Measurements from ENCODE around the gene POU6F1.
"Not testable (repeated sequence)": the region's sequence is repeated elsewhere in the genome, so short reads cannot be mapped to it uniquely, and the experiment has no call there.

The POU6F1 gene

GRCh38 chr12:51227962-51228361 lies 10.1 kb upstream of the POU6F1 start:
- no peak for DNase-seq

DNA sequence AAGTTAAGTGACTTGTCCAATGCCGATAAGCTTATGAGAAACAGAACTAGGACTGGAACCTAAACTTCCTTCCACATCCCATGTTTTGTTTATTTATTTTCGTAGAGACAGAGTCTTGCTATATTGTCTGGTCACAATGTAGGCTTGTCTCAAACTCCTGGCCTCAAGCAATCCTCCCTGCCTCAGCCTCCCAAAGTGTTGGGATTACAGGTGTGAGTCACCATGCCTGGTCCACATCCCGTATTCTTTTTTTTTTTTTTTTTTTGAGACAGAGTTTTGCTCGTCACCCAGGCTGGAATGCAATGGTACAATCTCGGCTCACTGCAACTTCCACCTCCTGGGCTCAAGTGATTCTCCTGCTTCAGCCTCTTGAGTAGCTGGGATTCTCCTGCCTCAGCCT lies 9.2 kb upstream of the POU6F1 start:
- not testable (repeated sequence) for DNase-seq

GRCh38 chr12:51225771-51226170 lies 7.9 kb upstream of the POU6F1 start:
- no peak for DNase-seq

DNA sequence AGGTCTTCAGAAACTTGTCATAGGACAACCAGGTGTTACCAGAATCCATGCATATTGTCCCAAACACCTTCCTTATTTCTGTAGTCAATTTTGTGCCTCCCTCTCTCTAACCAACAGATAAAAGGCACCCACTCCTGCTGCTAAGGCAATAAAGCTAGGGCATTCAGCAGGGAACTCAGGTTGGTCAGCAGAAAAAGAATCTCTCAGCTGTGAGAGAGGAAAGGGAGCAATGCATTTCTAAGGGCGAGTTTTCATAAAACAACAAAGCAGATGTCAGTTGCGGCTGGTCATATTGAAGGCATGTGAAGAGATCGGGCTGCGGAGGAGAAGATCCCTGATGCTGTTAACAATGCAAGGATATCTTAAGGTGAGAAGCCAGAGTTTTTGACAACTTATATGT lies 7.4 kb upstream of the POU6F1 start:
- DNase-seq, result no peak

GRCh38 chr12:51224625-51225024 lies 6.8 kb upstream of the POU6F1 start:
- no peak for DNase-seq

DNA sequence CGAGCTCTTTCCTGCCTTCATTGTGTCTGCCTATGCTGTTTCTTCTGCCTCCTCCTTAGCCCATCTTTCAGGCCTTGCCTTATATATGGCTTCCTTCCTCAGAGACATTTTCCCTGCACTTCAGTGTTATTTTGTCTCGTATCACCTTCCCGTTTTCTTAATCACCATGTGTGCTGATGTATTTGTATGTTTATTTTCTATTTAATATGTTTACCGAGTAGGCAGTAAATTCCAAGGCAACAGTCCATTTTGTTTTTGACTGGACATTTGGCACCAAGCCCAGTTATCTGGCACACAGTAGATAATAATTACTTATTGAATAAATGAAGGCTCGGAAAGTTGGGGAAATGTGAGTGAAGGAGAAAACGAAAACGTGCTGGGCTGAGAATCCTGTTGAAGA lies 4.6 kb upstream of the POU6F1 start:
- peak; percentile 13 for DNase-seq

GRCh38 chr12:51219857-51220256 lies 2.0 kb upstream of the POU6F1 start:
- DNase-seq, result not testable (repeated sequence)

- no peak for DNase-seq
Observed at GRCh38 chr12:51219322-51219721, 1.5 kb upstream of the POU6F1 start.

- no peak for DNase-seq
Observed at GRCh38 chr12:51218607-51219161, 822 bp upstream of the POU6F1 start.

GRCh38 chr12:51217133-51217967 lies 512 bp downstream of the POU6F1 start:
- no peak for DNase-seq

DNA sequence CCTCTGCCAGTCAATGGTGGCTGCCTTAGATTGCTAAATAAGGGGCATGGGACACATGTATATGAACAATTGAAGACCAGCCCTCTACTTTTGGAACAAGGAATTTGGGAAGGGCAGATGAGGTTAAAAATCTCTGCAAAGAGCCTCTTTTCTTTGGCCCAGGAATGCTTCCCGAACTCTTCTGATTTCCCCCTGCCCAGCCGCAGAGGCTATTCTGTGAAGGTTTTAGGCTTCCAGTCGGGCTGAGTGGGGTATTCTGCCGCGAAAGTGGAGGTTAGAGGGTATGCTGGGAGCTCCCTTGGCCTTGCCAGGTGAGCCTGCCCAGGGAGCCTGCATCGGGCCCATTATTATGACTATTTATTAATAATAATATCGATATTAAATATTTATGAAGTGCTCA lies 1.2 kb downstream of the POU6F1 start:
- no peak for DNase-seq

- DNase-seq, result no peak
Observed at GRCh38 chr12:51214895-51215294, 3.0 kb downstream of the POU6F1 start.

GRCh38 chr12:51210690-51211395 lies 7.0 kb downstream of the POU6F1 start:
- no peak for DNase-seq

GRCh38 chr12:51209259-51209658 lies 8.6 kb downstream of the POU6F1 start:
- no peak for DNase-seq

GRCh38 chr12:51208016-51208660 lies 9.7 kb downstream of the POU6F1 start:
- DNase-seq, result no peak

DNA sequence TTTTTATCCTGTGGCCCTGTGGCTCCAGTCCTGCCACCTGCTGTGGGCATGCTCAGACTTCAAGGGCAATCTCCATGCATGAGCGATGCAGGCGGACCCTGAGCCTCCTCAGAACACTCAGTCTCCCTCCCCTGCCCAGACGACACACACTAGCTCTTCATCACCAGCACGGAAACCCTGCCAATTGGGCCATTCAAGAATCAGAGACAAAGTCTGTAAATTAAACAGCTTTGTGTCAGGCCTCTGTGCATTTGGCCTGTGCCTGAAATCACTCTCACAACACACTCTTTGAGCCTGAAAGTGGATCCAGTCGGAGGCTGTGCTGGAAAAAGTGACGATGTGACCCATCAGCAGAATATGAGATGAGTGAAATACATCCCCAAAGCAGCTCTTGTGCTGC lies 12.5 kb downstream of the POU6F1 start:
- DNase-seq, result no peak

DNA sequence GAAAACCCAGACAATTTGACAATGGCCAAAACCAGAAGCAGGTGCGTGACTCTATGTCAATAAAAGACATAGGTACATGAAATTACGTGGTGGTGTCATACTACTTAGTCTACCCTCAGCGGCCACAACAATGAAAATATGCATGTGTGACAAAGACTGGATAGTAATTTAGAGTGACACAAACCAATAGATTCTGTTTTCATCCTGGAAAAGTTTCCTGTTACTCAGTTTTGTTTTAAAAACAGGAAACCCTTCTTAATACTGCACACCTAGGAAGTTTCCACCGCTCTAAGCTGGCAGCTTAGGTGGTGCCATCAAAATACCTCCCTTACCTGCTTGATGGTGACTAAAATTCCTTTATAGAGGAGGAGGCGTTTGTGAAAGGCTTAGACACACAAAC lies 15.1 kb downstream of the POU6F1 start:
- DNase-seq, result no peak

DNA sequence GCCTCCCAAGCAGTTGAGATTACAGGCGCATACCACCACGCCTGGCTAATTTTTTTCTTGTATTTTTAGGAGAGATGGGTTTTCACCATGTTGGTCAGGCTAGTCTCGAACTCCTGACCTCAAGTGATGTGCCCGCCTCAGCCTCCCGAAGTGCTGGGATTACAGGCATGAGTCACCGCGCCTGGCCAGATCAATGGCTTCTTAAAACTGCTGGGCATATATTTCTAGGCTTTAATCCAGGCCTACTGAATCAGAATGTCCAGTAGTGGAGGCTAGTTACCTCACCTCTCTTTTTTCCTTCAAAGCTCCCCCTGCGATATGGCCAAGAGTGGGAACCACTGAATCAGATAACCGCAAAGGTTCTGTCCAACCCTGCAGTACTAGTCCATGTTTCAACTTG lies 17.1 kb downstream of the POU6F1 start:
- DNase-seq, result no peak

GRCh38 chr12:51200156-51200555 lies 17.7 kb downstream of the POU6F1 start:
- no peak for DNase-seq

GRCh38 chr12:51199366-51199945 lies 18.4 kb downstream of the POU6F1 start:
- no peak for DNase-seq

DNA sequence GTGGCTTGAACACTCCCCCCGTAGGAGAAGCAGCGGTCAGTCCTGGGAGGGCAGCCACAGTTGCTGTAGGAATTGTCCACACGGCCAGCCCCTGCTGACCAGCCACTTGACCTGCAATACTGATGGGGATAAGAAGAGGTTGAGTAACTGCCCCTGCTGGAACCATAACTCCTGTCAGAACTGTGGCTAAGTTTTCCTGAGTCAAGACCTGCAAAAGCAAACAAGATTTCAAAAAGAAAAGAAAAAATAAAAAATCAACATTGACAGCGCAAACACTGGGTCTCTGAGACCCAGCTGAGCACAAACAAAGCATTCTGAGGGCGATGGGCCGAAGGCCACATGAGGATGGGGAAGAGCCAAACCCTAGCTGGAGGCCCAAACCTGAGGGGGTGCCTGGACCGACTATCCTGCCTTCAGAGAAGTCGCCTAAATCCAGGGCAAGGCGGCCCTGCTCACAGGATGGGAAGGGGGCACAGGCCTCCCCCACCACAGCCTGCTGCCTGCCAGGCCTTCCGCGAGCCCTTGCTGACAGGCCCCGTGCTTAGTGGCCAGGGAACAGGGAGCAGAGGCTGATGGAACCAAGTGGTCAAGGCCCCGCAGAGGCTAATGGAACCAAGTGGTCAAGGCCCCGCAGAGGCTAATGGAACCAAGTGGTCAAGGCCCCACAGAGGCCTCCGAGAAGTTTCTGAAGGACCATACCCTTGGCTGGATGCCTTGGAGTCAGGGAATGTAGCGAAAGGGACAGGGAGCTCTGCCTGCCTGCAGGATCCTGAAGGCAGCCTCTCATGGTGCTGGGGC lies 19.1 kb downstream of the POU6F1 start:
- DNase-seq, result no peak

All from NCI-H1417 treated with DMSO at 0.1 percent for 48 hours (cell line).